ENCODE measurements around the gene CRIP2.

Gene CRIP2

GRCh38 chr14:105430042-105430441, 44.6 kb upstream of the CRIP2 start:
- no peak for TF ChIP-seq CTCF (conservative IDR thresholded peaks at IDR 0.05; ENCODE audit: low read length)
- DNase-seq (ENCODE audit: low read depth): no peak
- no peak overlapping the region for H3K4me3 ChIP-seq (ENCODE audit: low read length)

GRCh38 chr14:105430565-105430964, 44.1 kb upstream of the CRIP2 start:
- DNase-seq (ENCODE audit: low read depth): peak; percentile 64
- no peak overlapping the region for H3K4me3 ChIP-seq (ENCODE audit: low read length)
- no peak for TF ChIP-seq CTCF (conservative IDR thresholded peaks at IDR 0.05; ENCODE audit: low read length)

GRCh38 chr14:105431256-105431655, 43.4 kb upstream of the CRIP2 start:
- TF ChIP-seq CTCF (conservative IDR thresholded peaks at IDR 0.05; ENCODE audit: low read length): no peak
- no peak for DNase-seq (ENCODE audit: low read depth)
- H3K4me3 ChIP-seq (ENCODE audit: low read length): no peak overlapping the region

GRCh38 chr14:105432657-105433056, 42.0 kb upstream of the CRIP2 start:
- H3K4me3 ChIP-seq (ENCODE audit: low read length): no peak overlapping the region
- no peak for TF ChIP-seq CTCF (conservative IDR thresholded peaks at IDR 0.05; ENCODE audit: low read length)
- DNase-seq (ENCODE audit: low read depth): no peak

GRCh38 chr14:105433161-105433605, 41.4 kb upstream of the CRIP2 start:
- no peak for DNase-seq (ENCODE audit: low read depth)
- TF ChIP-seq CTCF (conservative IDR thresholded peaks at IDR 0.05; ENCODE audit: low read length): no peak
- H3K4me3 ChIP-seq (ENCODE audit: low read length): no peak overlapping the region

- TF ChIP-seq CTCF (conservative IDR thresholded peaks at IDR 0.05; ENCODE audit: low read length): no peak
- H3K4me3 ChIP-seq (ENCODE audit: low read length): no peak overlapping the region
- DNase-seq (ENCODE audit: low read depth): no peak
Observed at GRCh38 chr14:105436402-105436801, 38.2 kb upstream of the CRIP2 start.

- TF ChIP-seq CTCF (conservative IDR thresholded peaks at IDR 0.05; ENCODE audit: low read length): no peak
- no peak for DNase-seq (ENCODE audit: low read depth)
- no peak overlapping the region for H3K4me3 ChIP-seq (ENCODE audit: low read length)
Observed at GRCh38 chr14:105436891-105437722, 37.5 kb upstream of the CRIP2 start.
